D721Med (cell line): Measurements from ENCODE around the gene NISCH.

Source experiments
- DNase-seq: peaks from one replicate; pipeline ENCODE4 v3.0.0; 2011; ENCODE audit warnings: low spot score; ENCODE audit not compliant: insufficient read length
- FAIRE-seq: peaks from 2 replicates; lab custom pipeline; 2011; peaks lifted over from hg19 to GRCh38; lab: Jason Lieb, UNC
- CTCF ChIP-seq: IDR thresholded peaks from 2 replicates; pipeline ENCODE4 v1.5.1; 2012; ENCODE audit warnings: mild to moderate bottlenecking, control low read depth; ENCODE audit not compliant: insufficient read depth; ENCODE audit errors: missing control alignments

The NISCH gene

GRCh38 chr3:52463416-52463815 is 8.0 kb downstream of the NISCH start:
- no peak for TF ChIP-seq CTCF
- DNase-seq (no peak), FAIRE-seq (no peak)

GRCh38 chr3:52468336-52468735 is 12.9 kb downstream of the NISCH start:
- peak; percentile 94 for FAIRE-seq
- TF ChIP-seq CTCF = no peak

GRCh38 chr3:52469001-52469400 is 13.6 kb downstream of the NISCH start:
- DNase-seq (no peak), FAIRE-seq (peak; percentile 85)
- TF ChIP-seq CTCF = no peak

More at GRCh38 chr3:52468336-52468735, 12.9 kb downstream of the NISCH start:
- DNase-seq = no peak

- DNase-seq (no peak), FAIRE-seq (no peak)
- TF ChIP-seq CTCF = no peak
Observed at GRCh38 chr3:52470920-52471319, 15.5 kb downstream of the NISCH start.

GRCh38 chr3:52471371-52472238 is 16.2 kb downstream of the NISCH start:
- DNase-seq (no peak), FAIRE-seq (no peak)
- TF ChIP-seq CTCF = peak; percentile 40

- no peak for DNase-seq
- TF ChIP-seq CTCF = no peak
- no peak for FAIRE-seq
Observed at GRCh38 chr3:52472239-52473000, 17.0 kb downstream of the NISCH start.
